Neural progenitor cell (in vitro differentiated cells): ENCODE data around the gene SMARCC2.

Experiments used
- CTCF ChIP-seq: fragments of 200-600 bp; sonication (generic); IDR thresholded peaks from 2 replicates; pipeline ENCODE4 v1.5.1; 2017; ENCODE audit warnings: antibody characterized with exemption, mild to moderate bottlenecking
- EZH2 ChIP-seq: fragments of 200-600 bp; sonication (generic); IDR thresholded peaks from 2 replicates; pipeline ENCODE4 v1.6.1; 2017; ENCODE audit warnings: antibody characterized with exemption, mild to moderate bottlenecking, moderate library complexity

DNA sequence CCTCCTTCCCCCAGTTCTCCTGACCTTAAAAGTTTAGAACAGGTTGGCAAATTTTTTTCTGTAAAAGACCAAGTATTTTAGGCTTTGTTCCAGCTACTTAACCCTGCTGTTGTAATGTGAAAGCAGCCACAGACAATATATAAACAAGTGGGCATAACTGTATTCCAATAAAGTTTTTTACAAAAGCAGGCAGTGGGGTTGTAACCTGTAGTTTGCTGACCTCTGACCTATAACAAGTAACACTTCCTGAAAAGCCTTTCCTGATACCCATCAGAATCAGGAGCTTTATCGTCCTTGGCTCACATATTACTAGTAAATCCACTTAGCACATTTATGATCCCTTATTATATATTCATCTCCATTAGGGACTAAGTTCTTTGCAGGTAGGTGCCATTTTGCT lies 13.1 kb upstream of the SMARCC2 start:
- TF ChIP-seq EZH2 (no peak), CTCF (no peak)
